ENCODE data around the gene TMEM35A.
A peak's percentile ranks its signal among the peaks of the same experiment; 100 is the strongest.
"Not testable (repeated sequence)": the region's sequence is repeated elsewhere in the genome, so short reads cannot be mapped to it uniquely, and the experiment has no call there.

The TMEM35A gene, protein sequence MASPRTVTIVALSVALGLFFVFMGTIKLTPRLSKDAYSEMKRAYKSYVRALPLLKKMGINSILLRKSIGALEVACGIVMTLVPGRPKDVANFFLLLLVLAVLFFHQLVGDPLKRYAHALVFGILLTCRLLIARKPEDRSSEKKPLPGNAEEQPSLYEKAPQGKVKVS

GRCh38 chrX:101078716-101079598 lies at the start of gene TMEM35A:
TMEM35A (plus strand) TSS chrX:101078879; CDS start chrX:101079003, 124 bp downstream.
- DNase-seq (ENCODE audit: low spot score) = peak; percentile 15

DNA sequence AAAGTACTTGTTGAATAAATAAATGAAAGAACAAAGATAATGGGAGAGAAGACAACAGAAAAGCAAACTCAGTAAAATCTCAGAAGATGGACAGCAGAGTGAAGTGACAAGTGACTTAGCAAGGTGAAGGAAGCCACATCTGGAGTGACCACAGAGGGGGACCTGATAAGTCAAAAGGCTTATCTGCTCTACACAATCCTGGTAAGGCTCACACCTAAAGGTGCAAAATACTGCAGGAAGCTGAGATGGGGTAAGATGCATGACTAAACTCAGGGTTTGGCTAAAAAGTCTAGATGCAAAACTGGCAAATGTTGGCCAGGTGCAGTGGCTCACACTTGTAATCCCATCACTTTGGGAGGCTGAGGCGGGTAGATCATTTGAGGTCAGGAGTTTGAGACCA lies 49.0 kb upstream of the TMEM35A start:
- no peak for DNase-seq (ENCODE audit: low spot score)

- DNase-seq (ENCODE audit: low spot score) = no peak
These were observed 41.4 kb upstream of the TMEM35A start for GRCh38 chrX:101037231-101037630.

GRCh38 chrX:101040197-101040596 lies 38.5 kb upstream of the TMEM35A start:
- peak; percentile 12 for DNase-seq (ENCODE audit: low spot score)

DNA sequence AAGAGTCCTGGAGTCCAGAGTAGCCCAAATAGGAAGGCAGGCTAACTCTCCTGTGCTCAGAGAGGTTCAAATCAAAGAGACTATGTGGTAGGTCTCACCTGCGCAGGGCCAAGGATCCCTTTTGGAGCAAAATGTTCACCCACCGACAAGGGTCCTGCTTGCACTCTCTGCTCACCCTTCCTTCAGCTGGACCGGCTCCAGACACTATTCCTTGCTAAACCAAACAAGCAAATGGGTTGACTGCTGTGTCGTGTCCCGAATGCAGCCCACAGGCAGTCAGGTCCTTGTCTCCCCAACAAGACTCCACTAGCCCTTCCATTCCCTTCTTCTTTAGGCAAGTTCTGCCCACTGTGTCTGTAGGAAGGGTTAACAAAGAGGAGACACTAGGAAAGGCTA lies 27.5 kb upstream of the TMEM35A start:
- DNase-seq (ENCODE audit: low spot score) = no peak

GRCh38 chrX:101051549-101052302 lies 27.0 kb upstream of the TMEM35A start, which contains the start of gene TRMT2B:
TRMT2B (minus strand) TSS chrX:101052111; CDS start chrX:101042289, 9,822 bp downstream.
- peak; percentile 76 for DNase-seq (ENCODE audit: low spot score)

DNA sequence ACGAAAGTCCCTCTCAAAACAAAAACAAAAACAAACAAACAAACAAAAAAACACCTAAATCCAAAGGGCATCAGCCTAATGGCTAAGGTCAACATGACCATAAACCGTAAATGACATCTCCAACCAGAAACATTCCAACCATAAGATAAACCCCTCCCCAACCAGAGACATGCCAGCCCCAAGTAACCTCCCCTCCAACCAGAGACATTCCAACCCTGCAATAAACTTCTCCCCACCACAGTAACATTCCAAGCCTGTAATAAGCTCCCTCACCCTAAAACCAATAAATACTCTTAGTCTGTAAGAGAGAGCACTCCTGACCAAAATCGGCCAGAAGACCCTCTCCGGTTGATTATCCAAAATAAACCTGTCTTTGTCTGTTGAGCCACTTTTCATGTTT lies 22.1 kb upstream of the TMEM35A start:
- not testable (repeated sequence) for DNase-seq (ENCODE audit: low spot score)

GRCh38 chrX:101057093-101057714 lies 21.5 kb upstream of the TMEM35A start:
- peak; percentile 45 for DNase-seq (ENCODE audit: low spot score)

GRCh38 chrX:101062176-101062575 lies 16.5 kb upstream of the TMEM35A start:
- DNase-seq (ENCODE audit: low spot score) = peak; percentile 54

GRCh38 chrX:101071582-101071981 lies 7.1 kb upstream of the TMEM35A start:
- DNase-seq (ENCODE audit: low spot score) = no peak

DNA sequence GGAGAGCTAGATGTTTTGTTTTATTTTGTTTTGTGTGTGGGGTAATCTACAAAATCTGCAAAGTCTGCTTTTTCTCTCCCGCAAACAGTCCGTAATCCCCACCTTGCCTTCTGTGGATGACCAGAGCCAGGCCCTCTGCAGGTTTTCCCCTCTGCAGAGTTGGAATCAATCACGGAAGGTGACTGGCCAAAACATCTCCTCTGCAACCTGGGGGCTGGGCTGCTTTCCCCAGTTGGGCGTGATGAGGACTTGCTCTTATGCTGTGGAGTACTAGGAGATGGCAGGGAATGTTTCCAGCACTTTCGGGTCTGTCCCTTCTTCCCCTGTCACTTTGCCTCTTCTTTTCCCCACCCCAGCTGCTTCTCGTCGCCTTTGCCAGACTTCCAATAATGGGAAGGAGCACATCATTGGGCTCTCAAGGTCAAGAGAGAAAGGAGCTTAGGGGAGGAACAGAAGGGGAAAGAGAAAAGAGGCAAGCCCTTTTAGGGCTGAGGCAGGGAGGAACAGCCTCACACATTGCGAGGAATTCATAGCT lies 1.1 kb downstream of the TMEM35A start:
- DNase-seq (ENCODE audit: low spot score) = no peak

DNA sequence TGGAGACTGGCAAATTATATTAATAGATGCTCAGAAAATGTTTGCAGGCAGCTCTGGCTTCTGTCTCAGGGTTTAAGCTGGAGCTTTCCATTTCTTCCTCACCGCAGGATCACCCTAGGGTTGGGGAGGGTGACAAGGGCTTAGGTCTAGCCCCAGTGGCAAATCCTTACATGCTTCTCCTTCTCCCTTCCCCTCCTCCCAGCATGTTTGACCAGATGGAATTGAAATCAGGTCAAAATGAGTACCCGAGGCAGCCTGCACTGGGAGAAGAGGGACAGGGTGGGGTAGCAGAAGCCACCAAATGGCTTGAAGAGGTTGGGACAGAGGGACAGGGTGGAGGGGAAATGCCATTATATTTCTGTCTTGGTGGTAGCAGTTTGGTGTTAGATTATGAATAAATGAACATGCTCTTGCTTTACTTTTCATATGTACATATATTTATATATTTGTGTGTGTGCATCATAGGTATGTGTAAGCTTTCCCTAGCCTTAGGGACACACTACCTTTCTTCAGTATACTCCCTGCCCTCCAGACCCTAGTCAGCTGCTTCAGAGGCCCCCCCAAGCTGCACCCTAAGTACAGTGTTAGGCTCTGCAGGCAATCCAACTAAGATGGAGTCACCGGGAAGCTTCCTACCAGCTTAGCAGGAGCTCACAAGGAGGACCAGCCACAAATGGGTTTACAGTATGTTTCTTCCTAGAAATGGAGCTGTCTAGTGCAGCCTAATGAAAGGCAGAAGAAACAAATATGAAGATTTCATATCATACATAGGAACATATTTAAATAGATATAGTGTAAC lies 1.8 kb downstream of the TMEM35A start:
- DNase-seq (ENCODE audit: low spot score) = no peak

- DNase-seq (ENCODE audit: low spot score) = no peak
These were observed 2.6 kb downstream of the TMEM35A start for GRCh38 chrX:101081231-101081630.

DNA sequence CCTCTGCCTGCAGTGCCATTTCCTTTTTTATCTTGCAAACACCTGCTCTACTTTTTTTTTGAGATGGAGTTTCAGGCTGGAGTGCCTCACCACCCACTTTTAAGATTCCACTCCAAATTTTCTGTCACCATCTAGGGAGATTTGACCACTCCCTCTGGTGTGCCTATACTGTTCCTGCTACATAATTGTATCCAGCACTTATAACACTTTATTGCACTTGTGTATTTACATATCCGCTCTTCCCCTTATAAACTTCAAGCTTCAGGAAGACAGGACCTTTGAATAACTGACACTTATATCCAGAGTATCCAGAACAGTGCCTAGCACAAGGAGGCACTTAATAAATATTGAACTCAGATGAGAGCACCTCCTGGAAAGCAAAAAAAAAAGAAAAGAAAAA lies 13.1 kb downstream of the TMEM35A start:
- DNase-seq (ENCODE audit: low spot score) = no peak

- peak; percentile 98 for DNase-seq (ENCODE audit: low spot score)
These were observed 19.1 kb downstream of the TMEM35A start, which contains the start of gene CENPI for GRCh38 chrX:101097546-101098453. CENPI (plus strand) TSS chrX:101098204; CDS start chrX:101101071, 2,867 bp downstream.

DNA sequence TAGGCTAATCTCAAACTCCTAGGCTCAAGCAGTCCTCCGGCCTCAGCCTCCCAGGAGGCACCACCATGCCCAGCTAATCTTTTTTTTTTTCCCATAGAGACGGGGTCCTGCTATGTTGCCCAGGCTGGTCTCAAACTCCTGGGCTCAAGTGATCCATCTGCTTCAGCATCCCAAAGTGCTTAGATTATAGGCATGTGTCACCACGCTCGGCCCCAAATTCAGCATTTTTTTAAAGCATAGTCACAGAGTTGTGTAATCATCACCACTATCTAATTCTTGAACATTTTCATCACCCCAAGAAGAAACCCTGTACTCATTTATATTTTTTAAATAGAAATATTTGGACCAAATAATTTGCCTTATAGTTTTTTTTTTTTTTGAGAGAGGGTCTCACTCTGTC lies 29.6 kb downstream of the TMEM35A start:
- DNase-seq (ENCODE audit: low spot score) = no peak

- DNase-seq (ENCODE audit: low spot score) = no peak
These were observed 39.0 kb downstream of the TMEM35A start for GRCh38 chrX:101117701-101118100.

GRCh38 chrX:101136235-101136634 lies 57.6 kb downstream of the TMEM35A start:
- peak; percentile 8 for DNase-seq (ENCODE audit: low spot score)

Measured in AG08395 (cell line).